Activated CD4-positive, alpha-beta memory T cell treated with anti-CD3 and anti-CD28 coated beads for 36 hours (primary cell): ENCODE data around the gene NDUFAF8. TPM values are rescaled to one million over a fixed set of nuclear protein-coding genes. Genes with fewer than 3 reads are reported as not detected.

Experiments used
- CTCF ChIA-PET: fragments of 350-600 bp; sonication (Branson Sonifier 250); formaldehyde crosslinking; loops from one replicate; lab custom pipeline; 2021; ENCODE audit warnings: antibody characterized with exemption, inconsistent platforms; lab: Charles Lee
- POLR2A ChIA-PET: fragments of 350-600 bp; sonication (Branson Sonifier 250); formaldehyde crosslinking; loops from one replicate; lab custom pipeline; 2021; ENCODE audit warnings: antibody characterized with exemption; lab: Charles Lee
- DNase-seq: peaks from one replicate; pipeline ENCODE4 v3.0.0-alpha.2; 2020
- H3K27ac Mint-ChIP-seq: one replicate; pipeline ENCODE4 v1.8.0; 2021; ENCODE audit warnings: mixed read lengths
- H3K27me3 Mint-ChIP-seq: one replicate; pipeline ENCODE4 v1.8.0; 2021; ENCODE audit warnings: mixed read lengths
- H3K36me3 Mint-ChIP-seq: one replicate; pipeline ENCODE4 v1.8.0; 2021; ENCODE audit warnings: mixed read lengths
- H3K4me1 Mint-ChIP-seq: one replicate; pipeline ENCODE4 v1.8.0; 2021; ENCODE audit warnings: low read depth, mixed read lengths
- H3K4me3 Mint-ChIP-seq: one replicate; pipeline ENCODE4 v1.8.0; 2021; ENCODE audit warnings: mild to moderate bottlenecking, mixed read lengths
- H3K9me3 Mint-ChIP-seq: one replicate; pipeline ENCODE4 v1.8.0; 2021; ENCODE audit warnings: mixed read lengths
- intact Hi-C: fragments of 100-400 bp; cut with micrococcal nuclease; formaldehyde crosslinking; loops from one replicate; pipeline ENCODE4 v1.15.1; 2023
- total RNA-seq, 2 experiments: library from RNA; stranded (reverse); gene quantifications; one replicate each; pipeline ENCODE4 v1.2.3, GENCODE V29; 2021

The NDUFAF8 gene
- total RNA-seq, 2 experiments from 2014 or later, result 49.8 to 55.9 TPM

- ChIA-PET POLR2A (no interaction called here), CTCF (interaction anchor here (1.0 to 2.0 kb wide), 2 partner anchors 35 to 197 kb away, joined by 4 to 8 read pairs; no protein-coding TSS in a partner anchor)
- Mint-ChIP-seq H3K27me3 (no peaks in the 10 kb centered on the region), H3K4me3 (no peak overlapping the region), H3K36me3 (peaks cover 25% of the 10 kb centered on the region), H3K27ac (peak overlapping the region; percentile 59), H3K9me3 (no peaks in the 10 kb centered on the region), H3K4me1 (peaks cover 56% of the 10 kb centered on the region)
- intact Hi-C loops, result no loop called here
- DNase-seq, result no peak
These were observed 48.8 kb downstream of the NDUFAF8 start for GRCh38 chr17:81287741-81288430.

DNA sequence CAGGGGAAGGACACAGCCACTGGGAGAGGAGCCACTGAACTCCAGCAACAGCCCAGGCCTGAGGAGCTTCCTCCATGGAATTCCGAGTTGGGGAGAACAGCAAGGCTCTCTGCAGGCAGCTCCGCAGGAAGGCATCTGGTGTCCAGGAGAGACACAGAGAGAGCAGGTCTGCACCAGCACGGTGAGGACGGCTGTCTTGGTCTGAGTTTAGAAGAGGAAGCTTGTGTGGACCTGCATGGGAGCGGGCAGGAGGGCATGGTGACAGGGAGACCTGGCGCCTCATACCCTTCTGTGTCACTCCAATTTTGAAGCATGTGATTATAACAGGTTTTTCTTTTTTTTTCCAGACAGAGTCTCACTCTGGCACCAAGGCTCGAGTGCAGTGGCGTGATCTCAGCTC is 49.6 kb downstream of the NDUFAF8 start:
- Mint-ChIP-seq H3K4me1 (peaks cover 64% of the 10 kb centered on the region), H3K4me3 (no peak overlapping the region), H3K9me3 (no peaks in the 10 kb centered on the region), H3K27me3 (no peaks in the 10 kb centered on the region), H3K36me3 (peaks cover 23% of the 10 kb centered on the region), H3K27ac (no peak overlapping the region)
- intact Hi-C loops, result no loop called here
- DNase-seq, result no peak
- POLR2A ChIA-PET, result interaction anchor here (0.5 kb wide), 1 partner anchor 416 kb away, joined by 3 read pairs; no protein-coding TSS in a partner anchor
- CTCF ChIA-PET, result interaction anchor here (0.8 to 1.0 kb wide), 2 partner anchors 36 to 196 kb away, joined by 4 read pairs; no protein-coding TSS in a partner anchor

GRCh38 chr17:81289627-81290026 is 50.5 kb downstream of the NDUFAF8 start:
- Mint-ChIP-seq H3K36me3 (peaks cover 24% of the 10 kb centered on the region), H3K27ac (no peak overlapping the region), H3K4me1 (peaks cover 67% of the 10 kb centered on the region), H3K4me3 (no peak overlapping the region), H3K9me3 (no peaks in the 10 kb centered on the region), H3K27me3 (no peaks in the 10 kb centered on the region)
- ChIA-PET CTCF (interaction anchor here (1.4 kb wide), 1 partner anchor 32 kb away, joined by 5 read pairs; no protein-coding TSS in a partner anchor), POLR2A (no interaction called here)
- no peak for DNase-seq
- intact Hi-C loops, result no loop called here

DNA sequence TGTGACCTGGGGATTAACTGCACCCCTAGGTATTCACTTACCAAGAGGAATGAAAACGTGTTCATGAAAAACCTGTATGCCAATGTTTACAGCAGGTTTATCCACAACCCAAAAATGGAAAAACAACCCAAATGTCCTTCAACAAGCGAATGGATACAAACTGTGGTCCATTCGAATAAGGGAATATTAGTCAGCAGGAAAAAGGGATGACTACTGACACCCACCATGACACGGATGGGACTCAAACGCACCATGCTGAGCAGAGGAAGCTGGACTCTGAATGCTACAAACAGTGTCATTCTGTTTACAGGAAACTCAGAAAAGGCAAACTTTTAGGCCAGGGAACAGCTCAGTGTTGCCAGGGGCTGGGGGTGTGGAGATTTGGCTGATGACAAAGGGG is 51.1 kb downstream of the NDUFAF8 start:
- Mint-ChIP-seq H3K27ac (peak overlapping the region; percentile 33), H3K36me3 (peaks cover 21% of the 10 kb centered on the region), H3K4me1 (peaks cover 61% of the 10 kb centered on the region), H3K4me3 (no peak overlapping the region), H3K27me3 (no peaks in the 10 kb centered on the region), H3K9me3 (no peaks in the 10 kb centered on the region)
- DNase-seq, result no peak
- ChIA-PET CTCF (interaction anchor here (1.4 to 3.9 kb wide), 3 partner anchors 10 to 194 kb away, joined by 5 to 58 read pairs (median 8); no protein-coding TSS in a partner anchor), POLR2A (no interaction called here)
- intact Hi-C loops, result no loop called here

Other genes with a start within 250 kb of the NDUFAF8 start
- 10 to 100 TPM; 17.1 to 17.3 TPM for gene CHMP6, start 247.5 kb upstream of the NDUFAF8 start, total RNA-seq
- 1 to 10 TPM; 3.3 to 3.6 TPM for gene BAIAP2, start 204.2 kb upstream of the NDUFAF8 start, total RNA-seq
- gene PVALEF, start 73.8 kb upstream of the NDUFAF8 start, total RNA-seq, result not detected
- 1 to 10 TPM in 1 of 2 experiments, under 1 TPM in 1; 0.78 to 1.0 TPM for gene AATK, start 73.1 kb upstream of the NDUFAF8 start, total RNA-seq
- gene CEP131, start 16.4 kb upstream of the NDUFAF8 start, total RNA-seq, result 10 to 100 TPM; 11.1 to 11.3 TPM
- 10 to 100 TPM; 20.0 to 24.6 TPM for gene TEPSIN, start 263 bp upstream of the NDUFAF8 start, total RNA-seq
- gene SLC38A10, start 56.0 kb downstream of the NDUFAF8 start, total RNA-seq, result 10 to 100 TPM; 60.7 to 60.9 TPM
- gene BAHCC1, start 156.1 kb downstream of the NDUFAF8 start, total RNA-seq, result under 1 TPM in 1 of 2 experiments, not detected in 1; 0.10 TPM